Kidney (tissue), 14 donors: ENCODE results near the gene COPZ2. TPM values are rescaled to one million over a fixed set of nuclear protein-coding genes. Genes with fewer than 3 reads are reported as not detected.
A peak's percentile ranks its signal among the peaks of the same experiment; 100 is the strongest.

Experiments
- DNase-seq, 5 donors: peaks; one replicate each; pipeline ENCODE4 v3.0.0-alpha.2; 2013 to 2020
- FAIRE-seq: peaks from 2 replicates; lab custom pipeline; 2012; peaks lifted over from hg19 to GRCh38; lab: Jason Lieb, UNC
- H3K27ac ChIP-seq, 2 donors: one replicate each; pipeline ENCODE4 v1.7.0; 2013; ENCODE audit warnings: low read depth in 2 of 2, low read length in 2 of 2, inconsistent platforms in 1 of 2
- H3K27me3 ChIP-seq: one replicate; pipeline ENCODE4 v1.7.1; 2013; ENCODE audit warnings: low read length, inconsistent platforms; ENCODE audit not compliant: control insufficient read depth, insufficient read depth
- H3K36me3 ChIP-seq, 3 donors: one replicate each; pipeline versions ENCODE4 v1.7.0 to v1.7.1; 2013; ENCODE audit warnings: low read length in 3 of 3, control low read depth in 1 of 3, inconsistent platforms in 1 of 3; ENCODE audit not compliant: insufficient read depth in 3 of 3, control insufficient read depth in 2 of 3
- H3K4me1 ChIP-seq, 3 donors: one replicate each; pipeline versions ENCODE4 v1.7.0 to v1.7.1; 2013; ENCODE audit warnings: low read length in 3 of 3, inconsistent platforms in 1 of 3, low read depth in 1 of 3; ENCODE audit not compliant: control insufficient read depth in 2 of 3, insufficient read depth in 2 of 3
- H3K4me3 ChIP-seq, 3 donors: one replicate each; pipeline versions ENCODE4 v1.7.0 to v1.8.1; 2013; ENCODE audit warnings: low read length in 3 of 3, control low read depth in 1 of 3, inconsistent platforms in 1 of 3
- H3K9ac ChIP-seq, 3 donors: one replicate each; pipeline versions ENCODE4 v1.7.0 to v1.7.1; 2013; ENCODE audit warnings: low read length in 3 of 3, control low read depth in 1 of 3, inconsistent platforms in 1 of 3
- H3K9me3 ChIP-seq, 3 donors: one replicate each; pipeline versions ENCODE4 v1.7.0 to v1.7.1; 2013; ENCODE audit warnings: low read length in 3 of 3, control low read depth in 1 of 3, inconsistent platforms in 1 of 3; ENCODE audit not compliant: control insufficient read depth in 2 of 3, insufficient read depth in 1 of 3
- CTCF ChIP-seq: IDR thresholded peaks from 3 replicates; pipeline ENCODE4 v1.5.1; 2012; ENCODE audit warnings: mild to moderate bottlenecking, moderate library complexity, borderline replicate concordance; ENCODE audit not compliant: insufficient read depth; ENCODE audit errors: extremely low read depth
- intact Hi-C: fragments of 100-400 bp; cut with DNase I; formaldehyde crosslinking; loops from one replicate; pipeline ENCODE4 v1.11.1; 2022
- polyA plus RNA-seq: library from polyadenylated mRNA; stranded (reverse); fragments of 350-450 nt; fragmentation: Illumina TruSeq; extraction: RNeasy Lipid Tissue Mini Kit (QIAGEN cat#74804); gene quantifications from one replicate; pipeline ENCODE4 v1.2.3, GENCODE V29; 2014; ENCODE audit warnings: low read depth, low replicate concordance; ENCODE audit not compliant: insufficient read depth
- total RNA-seq: library from RNA; stranded (reverse); fragmentation: NEBNext Ultra II Directional; extraction: Animal tissue kit (Norgen Biotek cat#: 25700); gene quantifications from one replicate; pipeline ENCODE4 v1.2.1, GENCODE V29; 2021
- donor health status: control.
- donor health status: control.
- donor health status: control.
- donor health status: control.
- donor health status: control.
- donor health status: DM: yes; HTN: yes; CAD: no.
- donor health status: Normal renal cell carcinoma (clear cell type).

The COPZ2 gene
- total and polyA plus RNA-seq, 2 donors from 2014 or later, result 24.9 to 38.2 TPM

- Histone ChIP-seq H3K36me3 (no peaks in the 10 kb centered on the region), H3K4me1 (peaks cover 0 to 2% (median 0%) of the 10 kb centered on the region in 3 donors), H3K27me3 (no peaks in the 10 kb centered on the region), H3K9me3 (no peaks in the 10 kb centered on the region), H3K9ac (no peak overlapping the region), H3K27ac (no peak overlapping the region), H3K4me3 (no peak overlapping the region)
- DNase-seq (no peak), FAIRE-seq (no peak)
- no peak for TF ChIP-seq CTCF
- intact Hi-C loops, result no loop called here
These were observed 44.5 kb downstream of the COPZ2 start for GRCh38 chr17:47993031-47993564.

DNA sequence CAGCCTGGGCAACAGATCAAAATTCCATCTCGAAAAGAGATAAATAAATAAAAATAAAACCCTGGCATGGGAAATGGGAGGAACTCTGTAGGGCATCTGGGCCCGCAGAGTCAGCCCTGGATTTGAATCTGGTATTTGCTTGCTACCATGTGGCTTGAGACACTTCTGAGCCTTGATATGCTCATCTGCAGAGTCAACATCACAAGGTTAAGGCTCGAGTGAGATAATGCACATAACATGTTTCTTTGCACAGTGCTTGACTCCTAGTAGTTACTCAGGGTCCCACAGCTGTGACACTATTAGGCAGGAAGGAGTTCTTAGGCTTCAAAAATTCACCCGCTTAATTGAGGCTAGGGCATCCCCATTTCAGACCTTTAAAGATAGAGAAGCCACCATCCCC is 45.4 kb downstream of the COPZ2 start:
- H3K27me3 ChIP-seq, result no peaks in the 10 kb centered on the region
- H3K36me3 ChIP-seq, result no peaks in the 10 kb centered on the region
- H3K9me3 ChIP-seq, result no peaks in the 10 kb centered on the region
- peaks cover 0 to 2% (median 2%) of the 10 kb centered on the region in 3 donors for H3K4me1 ChIP-seq
- no peak overlapping the region for H3K9ac ChIP-seq
- FAIRE-seq, result no peak
- TF ChIP-seq CTCF, result no peak
- intact Hi-C loops, result no loop called here
- H3K27ac ChIP-seq, result no peak overlapping the region
- no peak overlapping the region for H3K4me3 ChIP-seq
- DNase-seq, result no peak

GRCh38 chr17:47990962-47991731 is 46.5 kb downstream of the COPZ2 start:
- Histone ChIP-seq H3K9me3 (no peaks in the 10 kb centered on the region), H3K27ac (no peak overlapping the region), H3K4me3 (no peak overlapping the region), H3K36me3 (no peaks in the 10 kb centered on the region), H3K27me3 (no peaks in the 10 kb centered on the region), H3K9ac (no peak overlapping the region), H3K4me1 (peaks cover 0 to 5% (median 2%) of the 10 kb centered on the region in 3 donors)
- FAIRE-seq (no peak), DNase-seq (peak in 2 of 5 donors; percentile 46 to 62)
- intact Hi-C loops, result no loop called here
- TF ChIP-seq CTCF, result no peak
